A673 (cell line): ENCODE measurements around the gene TMBIM6.

Experiments used
- EZH2 ChIP-seq: fragments of 200-600 bp; sonication (generic); IDR thresholded peaks from 2 replicates; pipeline ENCODE4 v1.6.1; 2017; ENCODE audit warnings: borderline replicate concordance, low read depth, mild to moderate bottlenecking, mixed read lengths, antibody characterized with exemption, low read length; ENCODE audit not compliant: poor library complexity, severe bottlenecking
- TF ChIP-seq, protein P1 (sequence below): fragments of 300-800, 200-600 bp; sonication (generic); conservative IDR thresholded peaks from 2 replicates; pipeline ENCODE4 v1.5.1; 2017; ENCODE audit warnings: low read depth, mild to moderate bottlenecking, antibody characterized with exemption, low read length, moderate library complexity, mixed read lengths

DNA sequence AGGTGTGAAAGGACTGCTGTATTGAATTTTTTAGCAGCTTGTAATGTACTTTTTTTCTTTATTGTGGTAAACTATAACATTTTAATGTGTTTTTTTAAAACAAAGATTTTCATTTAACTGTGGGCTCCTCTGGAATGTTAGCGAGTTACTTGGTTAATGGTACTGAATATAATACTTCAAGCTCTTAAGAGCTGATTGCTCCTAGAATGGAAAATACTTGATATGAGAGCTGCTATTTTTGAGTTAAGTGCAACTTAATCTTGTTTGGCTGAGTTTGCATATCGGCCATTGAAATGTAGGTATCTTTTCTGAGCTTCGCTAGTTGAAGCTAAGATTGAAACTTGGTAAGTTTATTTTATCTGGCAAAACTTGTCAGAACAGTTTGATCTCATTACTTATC is 7.4 kb downstream of the TMBIM6 start:
- TF ChIP-seq, protein P1, sequence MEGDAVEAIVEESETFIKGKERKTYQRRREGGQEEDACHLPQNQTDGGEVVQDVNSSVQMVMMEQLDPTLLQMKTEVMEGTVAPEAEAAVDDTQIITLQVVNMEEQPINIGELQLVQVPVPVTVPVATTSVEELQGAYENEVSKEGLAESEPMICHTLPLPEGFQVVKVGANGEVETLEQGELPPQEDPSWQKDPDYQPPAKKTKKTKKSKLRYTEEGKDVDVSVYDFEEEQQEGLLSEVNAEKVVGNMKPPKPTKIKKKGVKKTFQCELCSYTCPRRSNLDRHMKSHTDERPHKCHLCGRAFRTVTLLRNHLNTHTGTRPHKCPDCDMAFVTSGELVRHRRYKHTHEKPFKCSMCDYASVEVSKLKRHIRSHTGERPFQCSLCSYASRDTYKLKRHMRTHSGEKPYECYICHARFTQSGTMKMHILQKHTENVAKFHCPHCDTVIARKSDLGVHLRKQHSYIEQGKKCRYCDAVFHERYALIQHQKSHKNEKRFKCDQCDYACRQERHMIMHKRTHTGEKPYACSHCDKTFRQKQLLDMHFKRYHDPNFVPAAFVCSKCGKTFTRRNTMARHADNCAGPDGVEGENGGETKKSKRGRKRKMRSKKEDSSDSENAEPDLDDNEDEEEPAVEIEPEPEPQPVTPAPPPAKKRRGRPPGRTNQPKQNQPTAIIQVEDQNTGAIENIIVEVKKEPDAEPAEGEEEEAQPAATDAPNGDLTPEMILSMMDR = no peak
- no peak for TF ChIP-seq EZH2
